DMS53 treated with DMSO at 0.1 percent for 48 hours (cell line): ENCODE data around the gene CACNA1E.

Experiments
- DNase-seq: peaks from one replicate; lab custom pipeline; 2025; ENCODE audit not compliant: unreplicated experiment; lab: John Stamatoyannopoulos, UW

The CACNA1E gene

DNA sequence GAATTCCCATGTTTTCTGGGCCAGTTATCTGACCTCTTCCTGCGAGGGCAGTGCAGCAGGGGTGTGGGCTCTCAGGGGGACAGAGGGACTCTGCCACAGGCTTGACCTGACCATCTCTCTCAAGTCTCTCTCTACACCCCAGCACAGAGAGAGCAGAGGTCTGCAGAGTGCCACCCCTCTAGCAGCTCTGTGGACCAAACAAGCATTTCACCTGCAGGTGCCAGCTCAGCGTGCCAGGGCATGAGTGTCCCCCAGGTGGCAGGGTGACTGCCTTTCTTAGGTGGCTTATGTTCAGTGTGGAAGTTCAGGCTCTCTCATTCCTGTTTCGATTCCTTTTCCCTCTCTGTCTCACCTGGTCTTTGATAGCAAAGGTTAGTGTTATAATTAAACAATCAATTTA is 191.3 kb downstream of the CACNA1E start:
- DNase-seq: no peak

GRCh38 chr1:181675091-181675917 is 192.0 kb downstream of the CACNA1E start:
- DNase-seq: no peak

DNA sequence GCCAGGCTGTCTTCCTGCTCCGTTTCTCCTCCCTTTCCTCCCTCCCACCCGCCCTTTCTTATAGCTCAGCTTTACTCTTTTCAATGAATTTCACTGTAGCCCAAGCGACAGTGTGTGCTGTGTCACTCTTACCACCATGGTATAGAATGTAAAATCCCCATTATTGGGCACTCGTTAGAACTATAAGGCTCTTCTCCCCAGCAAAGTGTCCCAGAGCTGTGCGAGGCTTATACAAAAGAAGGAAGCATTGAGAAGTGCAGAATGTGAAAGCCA is 192.5 kb downstream of the CACNA1E start:
- DNase-seq: no peak

GRCh38 chr1:181676269-181676668 is 193.0 kb downstream of the CACNA1E start:
- DNase-seq: peak; percentile 39

GRCh38 chr1:181680332-181680731 is 197.0 kb downstream of the CACNA1E start:
- no peak for DNase-seq

DNA sequence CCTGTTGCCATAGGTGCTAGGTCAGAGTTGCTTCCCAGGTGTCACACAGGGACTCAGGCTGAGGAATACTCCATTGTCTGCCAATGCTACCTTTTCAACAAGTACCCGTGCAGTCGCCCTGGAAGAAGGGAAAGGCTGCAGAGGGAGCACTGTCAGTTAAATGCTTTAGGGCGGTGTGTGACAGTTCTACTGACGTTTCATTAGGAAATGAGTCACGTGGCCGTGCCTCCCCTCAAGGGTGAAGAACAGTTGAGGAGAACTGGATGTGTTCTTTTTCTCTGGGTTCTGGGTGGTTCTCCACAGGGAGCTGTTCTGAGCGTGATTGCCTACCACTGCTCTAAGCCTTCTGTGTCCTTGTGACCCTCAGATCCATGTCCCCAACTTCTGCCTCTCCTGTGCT is 197.6 kb downstream of the CACNA1E start:
- DNase-seq: no peak

- no peak for DNase-seq
Measured at GRCh38 chr1:181685211-181685610, 201.9 kb downstream of the CACNA1E start.

- DNase-seq: no peak
Measured at GRCh38 chr1:181701891-181702290, 218.6 kb downstream of the CACNA1E start.

GRCh38 chr1:181704546-181704945 is 221.2 kb downstream of the CACNA1E start:
- no peak for DNase-seq

DNA sequence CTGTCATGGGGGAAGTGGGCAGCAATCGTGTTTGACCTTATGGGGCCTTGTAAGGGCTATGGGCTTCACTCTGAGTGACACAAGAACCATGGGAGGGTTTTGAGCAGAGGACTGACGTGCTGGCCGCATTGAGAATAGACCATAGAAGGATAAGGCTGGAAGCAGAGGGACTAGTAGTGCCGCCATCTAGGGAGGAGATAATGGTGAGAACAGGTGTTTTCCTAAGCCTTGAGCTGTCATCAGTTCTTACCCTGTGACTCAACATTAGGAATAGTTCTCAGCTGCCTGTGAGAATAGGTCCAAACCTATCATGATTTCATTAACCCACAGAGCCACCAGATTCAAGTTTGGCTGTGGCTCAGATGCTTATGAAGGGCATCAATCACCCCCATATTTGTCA is 228.5 kb downstream of the CACNA1E start:
- DNase-seq: no peak

DNA sequence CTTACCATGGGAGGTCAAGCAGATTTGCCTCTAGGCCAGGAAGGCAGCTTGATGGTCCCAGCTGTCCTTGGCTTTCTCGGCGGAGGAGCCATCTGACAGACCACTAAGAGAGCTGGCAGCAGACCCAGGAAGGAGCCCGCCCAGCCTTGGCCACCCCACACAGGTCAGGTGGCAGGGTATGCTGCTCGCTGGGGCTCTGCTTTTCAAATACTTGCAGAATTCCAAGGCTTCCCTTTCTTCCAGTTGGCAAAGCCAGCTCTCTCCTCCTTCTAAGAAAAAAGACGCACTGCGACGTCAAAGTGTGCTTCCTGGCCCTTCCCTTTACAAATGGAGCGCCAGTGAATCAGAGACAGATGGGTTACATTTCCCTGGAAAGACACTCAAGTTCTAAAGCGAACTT is 229.4 kb downstream of the CACNA1E start:
- DNase-seq: no peak

GRCh38 chr1:181714428-181714827 is 231.1 kb downstream of the CACNA1E start:
- no peak for DNase-seq

GRCh38 chr1:181718034-181718433 is 234.7 kb downstream of the CACNA1E start:
- no peak for DNase-seq

- no peak for DNase-seq
Measured at GRCh38 chr1:181726320-181727012, 243.1 kb downstream of the CACNA1E start.

- no peak for DNase-seq
Measured at GRCh38 chr1:181730606-181731005, 247.3 kb downstream of the CACNA1E start.

GRCh38 chr1:181732218-181732990 is 249.1 kb downstream of the CACNA1E start:
- no peak for DNase-seq

DNA sequence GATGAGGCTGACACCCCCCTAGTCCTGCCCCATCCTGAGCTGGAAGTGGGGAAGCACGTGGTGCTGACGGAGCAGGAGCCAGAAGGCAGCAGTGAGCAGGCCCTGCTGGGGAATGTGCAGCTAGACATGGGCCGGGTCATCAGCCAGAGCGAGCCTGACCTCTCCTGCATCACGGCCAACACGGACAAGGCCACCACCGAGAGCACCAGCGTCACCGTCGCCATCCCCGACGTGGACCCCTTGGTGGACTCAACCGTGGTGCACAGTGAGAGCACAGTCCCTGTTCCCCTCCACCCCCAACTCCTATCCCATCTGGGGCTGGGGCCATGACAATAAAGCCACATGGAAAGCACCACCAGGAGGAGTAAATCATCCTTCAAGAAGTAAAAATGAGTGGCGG is 250.2 kb downstream of the CACNA1E start:
- DNase-seq: no peak

DNA sequence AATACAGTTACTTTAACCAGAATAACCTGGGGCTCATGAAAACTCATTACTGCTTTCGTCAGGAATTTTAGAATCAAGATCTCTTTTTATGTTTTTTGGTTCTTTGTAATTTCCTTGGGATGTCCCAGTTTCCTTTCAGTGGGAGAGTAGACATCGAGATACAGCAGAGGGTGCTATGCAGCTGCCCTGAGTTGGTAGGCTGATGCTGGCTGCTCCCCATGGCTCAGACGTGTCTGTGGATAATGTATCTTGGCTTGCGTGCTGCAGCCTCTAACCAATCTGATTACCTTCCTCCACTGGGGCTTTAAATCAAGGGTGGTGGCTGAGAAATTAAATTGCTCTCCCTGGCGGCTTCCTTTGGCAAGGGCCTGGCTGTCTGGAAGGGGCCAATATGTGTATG is 253.7 kb downstream of the CACNA1E start:
- DNase-seq: no peak

- no peak for DNase-seq
Measured at GRCh38 chr1:181739214-181739613, 255.9 kb downstream of the CACNA1E start.

DNA sequence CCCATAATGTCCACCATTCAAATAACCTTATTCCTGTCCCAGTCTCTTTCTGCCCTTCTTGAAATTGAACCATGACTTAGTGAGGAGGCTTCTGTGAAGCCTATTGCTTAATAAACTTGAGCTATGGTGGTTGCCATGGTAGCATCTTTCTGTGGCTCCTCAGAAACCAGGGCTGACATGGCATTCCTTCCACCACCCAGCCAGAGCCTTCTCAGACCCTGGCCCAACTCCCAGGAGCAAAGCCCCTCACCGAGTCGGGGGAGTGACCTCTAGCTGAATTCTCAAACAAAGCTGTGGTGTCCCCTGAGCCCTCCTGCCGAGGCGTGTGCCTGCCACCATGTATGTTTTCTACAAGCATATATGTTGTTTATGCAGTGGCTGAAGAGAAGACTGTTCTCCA is 259.1 kb downstream of the CACNA1E start:
- no peak for DNase-seq

DNA sequence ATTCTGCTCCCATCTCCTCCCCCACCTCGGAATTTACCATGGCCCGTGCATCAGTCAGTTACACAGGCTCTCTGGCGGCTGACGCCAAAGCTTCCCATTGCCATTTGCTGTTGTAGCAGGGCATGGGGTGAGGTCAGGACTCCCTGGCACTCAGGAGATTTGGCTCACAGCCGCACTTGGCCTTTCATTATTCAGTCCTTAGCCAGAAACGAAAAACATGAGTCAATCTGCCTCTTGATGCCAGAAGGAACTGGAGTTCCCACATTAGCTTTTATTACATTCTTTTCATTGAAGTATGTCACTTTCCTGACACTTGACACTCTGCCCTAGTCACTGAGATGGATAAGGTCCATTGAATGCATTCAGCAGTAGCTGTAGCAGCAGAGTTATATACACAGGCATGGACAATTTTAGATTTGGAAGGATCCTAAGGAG is 260.6 kb downstream of the CACNA1E start:
- no peak for DNase-seq

DNA sequence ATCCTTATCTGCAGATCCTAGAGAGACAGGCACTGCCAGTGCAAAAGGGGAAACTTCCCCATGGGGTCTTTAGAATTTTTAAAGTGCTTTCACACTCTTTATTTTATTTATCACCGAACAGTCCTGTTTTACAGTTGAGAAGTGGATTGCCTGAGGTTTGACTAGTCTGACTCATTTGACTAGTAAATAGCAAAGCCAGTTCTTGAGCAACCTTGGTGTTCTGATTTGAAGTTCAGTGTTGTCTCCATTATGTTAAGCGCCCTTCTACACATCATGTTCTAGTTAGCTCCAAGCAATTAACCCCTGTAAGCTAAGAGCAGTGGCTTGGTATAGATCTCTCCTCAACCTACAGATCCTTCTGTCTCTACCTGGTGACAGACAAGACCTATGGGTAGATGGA is 262.9 kb downstream of the CACNA1E start:
- no peak for DNase-seq
